LNCaP clone FGC (cell line): ENCODE data around the gene PACSIN2.
"Not testable (repeated sequence)": the region's sequence is repeated elsewhere in the genome, so short reads cannot be mapped to it uniquely, and the experiment has no call there.

ENCODE experiments used
- DNase-seq: peaks from one replicate; pipeline ENCODE4 v3.0.0-alpha.2; 2011; ENCODE audit warnings: low read depth
- H3K4me3 ChIP-seq: 2 replicates; pipeline ENCODE4 v1.5.1; 2011; ENCODE audit warnings: mild to moderate bottlenecking, low read depth, low read length, control low read depth
- CTCF ChIP-seq: IDR thresholded peaks from 2 replicates; pipeline ENCODE4 v1.5.1; 2012; ENCODE audit warnings: mild to moderate bottlenecking; ENCODE audit not compliant: control insufficient read depth, insufficient read depth; ENCODE audit errors: extremely low read depth

Gene PACSIN2

GRCh38 chr22:42937164-42937843 is 77.6 kb downstream of the PACSIN2 start:
- H3K4me3 ChIP-seq: no peak overlapping the region
- no peak for DNase-seq
- no peak for TF ChIP-seq CTCF

GRCh38 chr22:42936680-42937079 is 78.3 kb downstream of the PACSIN2 start:
- H3K4me3 ChIP-seq, DNase-seq: not testable (repeated sequence)

GRCh38 chr22:42934338-42934737 is 80.6 kb downstream of the PACSIN2 start:
- TF ChIP-seq CTCF: no peak
- DNase-seq: no peak
- H3K4me3 ChIP-seq: no peak overlapping the region

GRCh38 chr22:42933485-42934091 is 81.4 kb downstream of the PACSIN2 start:
- no peak for DNase-seq
- H3K4me3 ChIP-seq: no peak overlapping the region
- TF ChIP-seq CTCF: no peak

GRCh38 chr22:42932857-42933484 is 82.0 kb downstream of the PACSIN2 start:
- no peak for DNase-seq
- H3K4me3 ChIP-seq: no peak overlapping the region
- no peak for TF ChIP-seq CTCF

GRCh38 chr22:42932197-42932519 is 82.8 kb downstream of the PACSIN2 start:
- no peak for DNase-seq
- no peak for TF ChIP-seq CTCF
- H3K4me3 ChIP-seq: no peak overlapping the region

- H3K4me3 ChIP-seq: no peak overlapping the region
- no peak for DNase-seq
- TF ChIP-seq CTCF: no peak
These were observed 83.3 kb downstream of the PACSIN2 start for GRCh38 chr22:42931421-42932196.
